SU-DHL-6 (cell line): ENCODE data around the gene COG5.
A peak's percentile ranks its signal among the peaks of the same experiment; 100 is the strongest.

Experiments
- EZH2phosphoT487 ChIP-seq: fragments of 200-600 bp; sonication (generic), shearing (Covaris generic); conservative IDR thresholded peaks from 2 replicates; pipeline ENCODE4 v1.6.1; 2018; ENCODE audit warnings: mild to moderate bottlenecking, antibody characterized with exemption, low read length, moderate library complexity, mixed read lengths
- TF ChIP-seq, protein P1 (sequence below): fragments of 200-600 bp; sonication (generic); IDR thresholded peaks from one replicate; pipeline ENCODE4 v1.5.1; 2017; ENCODE audit warnings: antibody characterized with exemption, mild to moderate bottlenecking, low read length, moderate library complexity; ENCODE audit not compliant: insufficient read depth, poor library complexity, severe bottlenecking

- TF ChIP-seq, protein P1, sequence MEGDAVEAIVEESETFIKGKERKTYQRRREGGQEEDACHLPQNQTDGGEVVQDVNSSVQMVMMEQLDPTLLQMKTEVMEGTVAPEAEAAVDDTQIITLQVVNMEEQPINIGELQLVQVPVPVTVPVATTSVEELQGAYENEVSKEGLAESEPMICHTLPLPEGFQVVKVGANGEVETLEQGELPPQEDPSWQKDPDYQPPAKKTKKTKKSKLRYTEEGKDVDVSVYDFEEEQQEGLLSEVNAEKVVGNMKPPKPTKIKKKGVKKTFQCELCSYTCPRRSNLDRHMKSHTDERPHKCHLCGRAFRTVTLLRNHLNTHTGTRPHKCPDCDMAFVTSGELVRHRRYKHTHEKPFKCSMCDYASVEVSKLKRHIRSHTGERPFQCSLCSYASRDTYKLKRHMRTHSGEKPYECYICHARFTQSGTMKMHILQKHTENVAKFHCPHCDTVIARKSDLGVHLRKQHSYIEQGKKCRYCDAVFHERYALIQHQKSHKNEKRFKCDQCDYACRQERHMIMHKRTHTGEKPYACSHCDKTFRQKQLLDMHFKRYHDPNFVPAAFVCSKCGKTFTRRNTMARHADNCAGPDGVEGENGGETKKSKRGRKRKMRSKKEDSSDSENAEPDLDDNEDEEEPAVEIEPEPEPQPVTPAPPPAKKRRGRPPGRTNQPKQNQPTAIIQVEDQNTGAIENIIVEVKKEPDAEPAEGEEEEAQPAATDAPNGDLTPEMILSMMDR, result peak; percentile 9
- TF ChIP-seq EZH2phosphoT487, result no peak
Measured at GRCh38 chr7:107579885-107580715, 16.4 kb upstream of the COG5 start, which contains the start of gene BCAP29.
